ENCODE data around the gene ZNRD2. TPM values are rescaled to one million over a fixed set of nuclear protein-coding genes. Genes with fewer than 3 reads are reported as not detected.
A peak's percentile ranks its signal among the peaks of the same experiment; 100 is the strongest.

The ZNRD2 gene
- total RNA-seq, 1 experiment from 2014 or later: 66.8 TPM

GRCh38 chr11:65578134-65578533 is 7.9 kb downstream of the ZNRD2 start:
- Histone ChIP-seq H3K27ac (ENCODE audit: low read depth, low read length) (peak overlapping the region; percentile 97), H3K9me3 (ENCODE audit: control insufficient read depth in 1 of 2, insufficient read depth in 1 of 2, low read depth in 1 of 2, low read length in 2 of 2) (no peaks in the 10 kb centered on the region), H3K4me2 (ENCODE audit: low read length) (peak overlapping the region; percentile 78; the same call in 1 of the 2 replicates), H3K79me2 (ENCODE audit: insufficient read depth, low read length) (peaks cover 23% of the 10 kb centered on the region; the same call in 1 of the 2 replicates), H2AFZ (ENCODE audit: low read depth, low read length, poor library complexity, severe bottlenecking) (no peak overlapping the region), H4K20me1 (ENCODE audit: insufficient read depth) (no peaks in the 10 kb centered on the region), H3K4me1 (ENCODE audit: control insufficient read depth in 1 of 2, insufficient read depth in 2 of 2, low read length in 2 of 2) (peaks cover 35 to 44% of the 10 kb centered on the region in 2 experiments), H3K4me3 (replicated peaks in 1 of 2; ENCODE audit: low read depth in 1 of 2, low read length in 2 of 2) (no peak overlapping the region), H3K9ac (ENCODE audit: low read length) (peak overlapping the region; percentile 86; the same call in 1 of the 2 replicates), H3K27me3 (ENCODE audit: insufficient read depth, low read length) (no peaks in the 10 kb centered on the region), H3K36me3 (ENCODE audit: control insufficient read depth in 1 of 2, insufficient read depth in 2 of 2, low read length in 2 of 2) (peaks cover 2 to 4% of the 10 kb centered on the region in 2 experiments; a peak in 2 of 4 replicates), H3K9me2 (ENCODE audit: insufficient read depth) (no peaks in the 10 kb centered on the region)
- BruUV-seq (replicated peaks): no TSS peak
- DNase-seq (ENCODE audit: low read depth, low spot score): no peak
- ChIA-PET CTCF (interaction anchor here (1.3 kb wide), 1 partner anchor 8 kb away, joined by 3 read pairs; no protein-coding TSS in a partner anchor), RAD21 (ENCODE audit: low non-redundant PET in 1 of 2, low total read pairs in 2 of 2, uncharacterized antibody in 2 of 2, unreplicated experiment in 2 of 2) (no interaction called here), POLR2A (interaction anchor here (1.6 kb wide), 1 partner anchor 37 kb away, joined by 5 read pairs; the partner anchor contains the start of gene PCNX3)
- ATAC-seq: no peak
- intact Hi-C loops (cut with micrococcal nuclease): no loop called here
- TF ChIP-seq REST (IDR thresholded peaks at IDR 0.05; ENCODE audit: low read depth): no peak
- TF ChIP-seq POLR2A (IDR thresholded peaks at IDR 0.05; ENCODE audit: borderline replicate concordance, extremely low read depth, insufficient read depth, insufficient read length): no peak
- no peak for TF ChIP-seq POLR2AphosphoS5 (IDR thresholded peaks at IDR 0.05; ENCODE audit: low read depth, low read length)
- no peak for TF ChIP-seq EZH2phosphoT487 (IDR thresholded peaks at IDR 0.05; ENCODE audit: borderline replicate concordance)
- TF ChIP-seq CEBPB (IDR thresholded peaks at IDR 0.05; ENCODE audit: low read depth): no peak
- TF ChIP-seq TCF7L2 (IDR thresholded peaks at IDR 0.05; ENCODE audit: borderline replicate concordance, extremely low read depth, insufficient read depth, insufficient read length): no peak
- TF ChIP-seq SP1 (IDR thresholded peaks at IDR 0.05; ENCODE audit: low read depth): no peak
- no peak for TF ChIP-seq JUND (IDR thresholded peaks at IDR 0.05)
- TF ChIP-seq ZFX (IDR thresholded peaks at IDR 0.05): no peak
- TF ChIP-seq ZBTB33 (IDR thresholded peaks at IDR 0.05; ENCODE audit: extremely low read depth, insufficient replicate concordance, low read length): no peak
- TF ChIP-seq SIN3A (IDR thresholded peaks at IDR 0.05; ENCODE audit: low read depth): no peak
- TF ChIP-seq YY1 (IDR thresholded peaks at IDR 0.05; ENCODE audit: extremely low read depth, insufficient replicate concordance, low read depth, low read length): no peak
- no peak for TF ChIP-seq RAD21 (IDR thresholded peaks at IDR 0.05; ENCODE audit: low read depth)
- no peak for TF ChIP-seq SRF (IDR thresholded peaks at IDR 0.05; ENCODE audit: low read depth)
- TF ChIP-seq CBX3 (IDR thresholded peaks at IDR 0.05; ENCODE audit: low read depth): no peak
- no peak for TF ChIP-seq ATF3 (IDR thresholded peaks at IDR 0.05)
- TF ChIP-seq CTCF (IDR thresholded peaks at IDR 0.05 in 2 of 3, conservative IDR thresholded peaks at IDR 0.05 in 1 of 3; ENCODE audit: borderline replicate concordance in 1 of 3, insufficient read depth in 1 of 3, low read depth in 2 of 3, low read length in 2 of 3): no peak
- no peak for TF ChIP-seq ELF1 (IDR thresholded peaks at IDR 0.05; ENCODE audit: borderline replicate concordance, low read depth)
